GM12878 (cell line): Measurements from ENCODE around the gene WHAMM.

Experiments
- BHLHE40 ChIP-seq, 2 experiments: fragments of 450-650 bp in 1 of 2; IDR thresholded peaks; 2 replicates each; pipeline ENCODE4 v1.6.1; 2011 to 2017; ENCODE audit warnings: low read depth in 2 of 2, borderline replicate concordance in 1 of 2, improper control_type of control experiment in 1 of 2, low read length in 1 of 2, mild to moderate bottlenecking in 1 of 2
- CHD2 ChIP-seq: IDR thresholded peaks from 2 replicates; pipeline ENCODE4 v1.6.1; 2011; ENCODE audit warnings: low read depth, low read length, improper control_type of control experiment, borderline replicate concordance
- EP300 ChIP-seq, 2 experiments: fragments of 150-350 bp in 1 of 2; IDR thresholded peaks; 2 replicates each; pipeline ENCODE4 v1.6.1; 2011 to 2012; ENCODE audit warnings: low read depth in 2 of 2, low read length in 2 of 2, borderline replicate concordance in 1 of 2, improper control_type of control experiment in 1 of 2, inconsistent platforms in 1 of 2; ENCODE audit not compliant: control insufficient read depth in 1 of 2
- MXI1 ChIP-seq: fragments of 150-350 bp; IDR thresholded peaks from 2 replicates; pipeline ENCODE4 v1.6.1; 2011; ENCODE audit warnings: low read depth, mild to moderate bottlenecking, inconsistent platforms, low read length, improper control_type of control experiment
- NBN ChIP-seq: fragments of 450-650 bp; IDR thresholded peaks from 2 replicates; pipeline ENCODE4 v1.6.1; 2016
- RCOR1 ChIP-seq: conservative IDR thresholded peaks from 2 replicates; pipeline ENCODE4 v1.6.1; 2012; ENCODE audit warnings: low read depth, low read length, improper control_type of control experiment
- RFX5 ChIP-seq: IDR thresholded peaks from 2 replicates; pipeline ENCODE4 v1.6.1; 2011; ENCODE audit warnings: low read depth, low read length, improper control_type of control experiment
- SIX5 ChIP-seq: IDR thresholded peaks from 2 replicates; pipeline ENCODE4 v1.6.1; 2011; ENCODE audit warnings: mild to moderate bottlenecking, low read depth, low read length, moderate library complexity; ENCODE audit not compliant: severe bottlenecking
- TF ChIP-seq, protein P1 (sequence below): fragments of 450-650 bp; IDR thresholded peaks from 2 replicates; pipeline ENCODE4 v1.6.1; 2014; ENCODE audit warnings: mild to moderate bottlenecking
- TF ChIP-seq, protein P2 (sequence below): IDR thresholded peaks from 2 replicates; pipeline ENCODE4 v1.6.1; 2011; ENCODE audit warnings: low read depth, mild to moderate bottlenecking, low read length, moderate library complexity, borderline replicate concordance; ENCODE audit errors: extremely low read depth
- TF ChIP-seq, protein P3 (sequence below): IDR thresholded peaks from 2 replicates; pipeline ENCODE4 v1.6.1; 2012; ENCODE audit warnings: low read length, inconsistent platforms
- TF ChIP-seq, protein P4 (sequence below): fragments of 450-650 bp; IDR thresholded peaks from 2 replicates; pipeline ENCODE4 v1.6.1; 2018; ENCODE audit warnings: mild to moderate bottlenecking, low read depth, moderate library complexity; ENCODE audit not compliant: partially characterized antibody

DNA sequence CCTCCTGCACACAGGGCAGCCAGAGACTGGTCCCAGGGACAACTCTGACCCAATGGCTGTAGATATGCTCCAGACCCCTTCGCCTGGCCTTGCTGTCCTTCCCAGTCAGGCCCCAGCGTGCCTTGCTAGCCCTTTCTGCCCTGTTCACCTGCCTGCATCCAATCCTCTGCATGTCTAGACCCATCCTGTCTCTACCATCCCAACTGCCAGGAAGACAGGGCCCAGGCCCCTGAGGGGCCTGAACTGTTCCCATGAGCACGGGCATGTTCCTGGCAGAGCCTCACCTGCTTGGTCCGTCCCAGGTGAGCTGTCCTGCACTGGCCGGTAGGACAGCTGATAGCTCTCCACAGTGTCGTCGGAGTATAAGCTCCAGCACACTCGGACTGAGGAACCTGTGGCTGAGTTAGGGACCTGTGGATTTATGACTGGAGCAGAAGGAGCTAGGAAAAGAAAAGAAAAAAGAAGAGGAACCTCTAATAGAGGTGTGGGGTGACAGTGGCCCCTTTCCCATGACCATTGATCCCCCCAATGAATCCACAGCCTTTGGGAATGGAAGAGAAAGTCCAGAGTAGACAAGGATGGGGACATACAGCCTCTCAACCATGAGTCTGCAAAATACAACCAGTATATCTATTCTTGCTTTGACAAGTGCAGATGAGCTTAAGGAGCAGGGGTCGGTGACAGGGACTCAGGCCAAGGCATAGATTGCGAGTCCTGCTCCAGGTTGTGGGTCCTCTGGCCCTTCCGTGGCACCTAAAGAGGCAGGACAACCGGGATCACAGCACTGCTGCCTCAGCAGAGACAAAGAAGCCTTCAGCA is 37.4 kb upstream of the WHAMM start:
- TF ChIP-seq, protein P1, sequence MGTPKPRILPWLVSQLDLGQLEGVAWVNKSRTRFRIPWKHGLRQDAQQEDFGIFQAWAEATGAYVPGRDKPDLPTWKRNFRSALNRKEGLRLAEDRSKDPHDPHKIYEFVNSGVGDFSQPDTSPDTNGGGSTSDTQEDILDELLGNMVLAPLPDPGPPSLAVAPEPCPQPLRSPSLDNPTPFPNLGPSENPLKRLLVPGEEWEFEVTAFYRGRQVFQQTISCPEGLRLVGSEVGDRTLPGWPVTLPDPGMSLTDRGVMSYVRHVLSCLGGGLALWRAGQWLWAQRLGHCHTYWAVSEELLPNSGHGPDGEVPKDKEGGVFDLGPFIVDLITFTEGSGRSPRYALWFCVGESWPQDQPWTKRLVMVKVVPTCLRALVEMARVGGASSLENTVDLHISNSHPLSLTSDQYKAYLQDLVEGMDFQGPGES: no peak
- TF ChIP-seq BHLHE40 (IDR thresholded peaks at IDR 0.05; ENCODE audit: borderline replicate concordance in 1 of 2, low read depth in 2 of 2, low read length in 1 of 2) (no peak), EP300 (IDR thresholded peaks at IDR 0.05; ENCODE audit: borderline replicate concordance in 1 of 2, control insufficient read depth in 1 of 2, low read depth in 2 of 2, low read length in 2 of 2) (no peak), RCOR1 (no peak), RFX5 (no peak), MXI1 (no peak), CHD2 (no peak), NBN (no peak), SIX5 (no peak)
- TF ChIP-seq, protein P2, sequence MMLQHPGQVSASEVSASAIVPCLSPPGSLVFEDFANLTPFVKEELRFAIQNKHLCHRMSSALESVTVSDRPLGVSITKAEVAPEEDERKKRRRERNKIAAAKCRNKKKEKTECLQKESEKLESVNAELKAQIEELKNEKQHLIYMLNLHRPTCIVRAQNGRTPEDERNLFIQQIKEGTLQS: no peak
- TF ChIP-seq, protein P3, sequence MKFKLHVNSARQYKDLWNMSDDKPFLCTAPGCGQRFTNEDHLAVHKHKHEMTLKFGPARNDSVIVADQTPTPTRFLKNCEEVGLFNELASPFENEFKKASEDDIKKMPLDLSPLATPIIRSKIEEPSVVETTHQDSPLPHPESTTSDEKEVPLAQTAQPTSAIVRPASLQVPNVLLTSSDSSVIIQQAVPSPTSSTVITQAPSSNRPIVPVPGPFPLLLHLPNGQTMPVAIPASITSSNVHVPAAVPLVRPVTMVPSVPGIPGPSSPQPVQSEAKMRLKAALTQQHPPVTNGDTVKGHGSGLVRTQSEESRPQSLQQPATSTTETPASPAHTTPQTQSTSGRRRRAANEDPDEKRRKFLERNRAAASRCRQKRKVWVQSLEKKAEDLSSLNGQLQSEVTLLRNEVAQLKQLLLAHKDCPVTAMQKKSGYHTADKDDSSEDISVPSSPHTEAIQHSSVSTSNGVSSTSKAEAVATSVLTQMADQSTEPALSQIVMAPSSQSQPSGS: no peak
- TF ChIP-seq, protein P4, sequence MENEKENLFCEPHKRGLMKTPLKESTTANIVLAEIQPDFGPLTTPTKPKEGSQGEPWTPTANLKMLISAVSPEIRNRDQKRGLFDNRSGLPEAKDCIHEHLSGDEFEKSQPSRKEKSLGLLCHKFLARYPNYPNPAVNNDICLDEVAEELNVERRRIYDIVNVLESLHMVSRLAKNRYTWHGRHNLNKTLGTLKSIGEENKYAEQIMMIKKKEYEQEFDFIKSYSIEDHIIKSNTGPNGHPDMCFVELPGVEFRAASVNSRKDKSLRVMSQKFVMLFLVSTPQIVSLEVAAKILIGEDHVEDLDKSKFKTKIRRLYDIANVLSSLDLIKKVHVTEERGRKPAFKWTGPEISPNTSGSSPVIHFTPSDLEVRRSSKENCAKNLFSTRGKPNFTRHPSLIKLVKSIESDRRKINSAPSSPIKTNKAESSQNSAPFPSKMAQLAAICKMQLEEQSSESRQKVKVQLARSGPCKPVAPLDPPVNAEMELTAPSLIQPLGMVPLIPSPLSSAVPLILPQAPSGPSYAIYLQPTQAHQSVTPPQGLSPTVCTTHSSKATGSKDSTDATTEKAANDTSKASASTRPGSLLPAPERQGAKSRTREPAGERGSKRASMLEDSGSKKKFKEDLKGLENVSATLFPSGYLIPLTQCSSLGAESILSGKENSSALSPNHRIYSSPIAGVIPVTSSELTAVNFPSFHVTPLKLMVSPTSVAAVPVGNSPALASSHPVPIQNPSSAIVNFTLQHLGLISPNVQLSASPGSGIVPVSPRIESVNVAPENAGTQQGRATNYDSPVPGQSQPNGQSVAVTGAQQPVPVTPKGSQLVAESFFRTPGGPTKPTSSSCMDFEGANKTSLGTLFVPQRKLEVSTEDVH: no peak
